Measurements from ENCODE around the gene BRD3. TPM values are rescaled to one million over a fixed set of nuclear protein-coding genes. Genes with fewer than 3 reads are reported as not detected.
"Not testable (repeated sequence)": the region's sequence is repeated elsewhere in the genome, so short reads cannot be mapped to it uniquely, and the experiment has no call there.

The BRD3 gene
- total RNA-seq, 4 donors from 2014 or later, result 10.8 to 21.5 (median 16.5) TPM

- no peak for DNase-seq
- ATAC-seq, result no peak
- Histone ChIP-seq H3K4me3 (peak overlapping the region; percentile 43 to 64 (median 52)), H3K4me1 (peaks cover 9 to 20% of the 10 kb centered on the region in 2 donors), H3K27ac (peak overlapping the region; percentile 35 to 52 (median 47)), H3K9me3 (no peaks in the 10 kb centered on the region), H3K27me3 (peaks cover 11 to 33% (median 33%) of the 10 kb centered on the region in 3 donors), H3K36me3 (no peaks in the 10 kb centered on the region)
- no peak for TF ChIP-seq POLR2A (IDR thresholded peaks at IDR 0.05)
- no peak for TF ChIP-seq CTCF (IDR thresholded peaks at IDR 0.05 in 4 of 5, conservative IDR thresholded peaks at IDR 0.05 in 1 of 5)
- intact Hi-C loops (cut with DNase I; ENCODE audit: low total_unique reads), result loop anchor here (1.0 to 10.0 kb wide), 2 partner anchors 32 to 103 kb away; no protein-coding TSS in a partner anchor
- in situ Hi-C loops (cut with MboI; ENCODE audit: low sequenced_read_pairs in 4 of 4), result loop anchor here in 3 of 4 donors (10.0 kb wide), 1 partner anchor 197 kb away; no protein-coding TSS in a partner anchor
Observed at GRCh38 chr9:133991214-133991921, 76.5 kb downstream of the BRD3 start.

GRCh38 chr9:133990366-133991213, 77.2 kb downstream of the BRD3 start:
- TF ChIP-seq CTCF (IDR thresholded peaks at IDR 0.05 in 4 of 5, conservative IDR thresholded peaks at IDR 0.05 in 1 of 5), result no peak
- TF ChIP-seq POLR2A (IDR thresholded peaks at IDR 0.05), result no peak
- H3K36me3 ChIP-seq, result no peaks in the 10 kb centered on the region
- H3K4me1 ChIP-seq, result peaks cover 9 to 20% of the 10 kb centered on the region in 2 donors
- intact Hi-C loops (cut with DNase I; ENCODE audit: low total_unique reads), result loop anchor here (1.0 to 10.0 kb wide), 2 partner anchors 33 to 104 kb away; no protein-coding TSS in a partner anchor
- H3K4me3 ChIP-seq, result peak overlapping the region; percentile 43 to 64 (median 52)
- H3K9me3 ChIP-seq, result no peaks in the 10 kb centered on the region
- peak overlapping the region; percentile 35 to 52 (median 47) for H3K27ac ChIP-seq
- DNase-seq (no peak), ATAC-seq (no peak)
- H3K27me3 ChIP-seq, result peaks cover 11 to 33% (median 33%) of the 10 kb centered on the region in 3 donors
- in situ Hi-C loops (cut with MboI; ENCODE audit: low sequenced_read_pairs in 4 of 4), result loop anchor here in 3 of 4 donors (10.0 kb wide), 1 partner anchor 196 kb away; no protein-coding TSS in a partner anchor

GRCh38 chr9:133989625-133990365, 78.0 kb downstream of the BRD3 start:
- H3K27me3 ChIP-seq, result peaks cover 11 to 33% (median 33%) of the 10 kb centered on the region in 3 donors
- intact Hi-C loops (cut with DNase I; ENCODE audit: low total_unique reads), result loop anchor here (10.0 kb wide), 1 partner anchor 105 kb away; no protein-coding TSS in a partner anchor
- H3K36me3 ChIP-seq, result no peaks in the 10 kb centered on the region
- H3K9me3 ChIP-seq, result no peaks in the 10 kb centered on the region
- no peak for TF ChIP-seq POLR2A (IDR thresholded peaks at IDR 0.05)
- TF ChIP-seq CTCF (IDR thresholded peaks at IDR 0.05 in 4 of 5, conservative IDR thresholded peaks at IDR 0.05 in 1 of 5), result no peak
- no peak overlapping the region for H3K27ac ChIP-seq
- no peak overlapping the region for H3K4me3 ChIP-seq
- DNase-seq (no peak), ATAC-seq (no peak)
- in situ Hi-C loops (cut with MboI; ENCODE audit: low sequenced_read_pairs in 4 of 4), result loop anchor here in 3 of 4 donors (10.0 kb wide), 1 partner anchor 195 kb away; no protein-coding TSS in a partner anchor
- peaks cover 9 to 20% of the 10 kb centered on the region in 2 donors for H3K4me1 ChIP-seq

- H3K4me3 ChIP-seq; H3K36me3 ChIP-seq; intact Hi-C loops (cut with DNase I; ENCODE audit: low total_unique reads); DNase-seq; ATAC-seq; in situ Hi-C loops (cut with MboI; ENCODE audit: low sequenced_read_pairs in 4 of 4); H3K27ac ChIP-seq; H3K9me3 ChIP-seq: not testable (repeated sequence)
- H3K27me3 ChIP-seq, result peaks cover 11 to 28% (median 27%) of the 10 kb centered on the region in 3 donors
- H3K4me1 ChIP-seq, result peaks cover 4 to 15% of the 10 kb centered on the region in 2 donors
Observed at GRCh38 chr9:133988771-133989170, 79.1 kb downstream of the BRD3 start.
